ENCODE results near the gene RANBP3L.

RANBP3L gene

DNA sequence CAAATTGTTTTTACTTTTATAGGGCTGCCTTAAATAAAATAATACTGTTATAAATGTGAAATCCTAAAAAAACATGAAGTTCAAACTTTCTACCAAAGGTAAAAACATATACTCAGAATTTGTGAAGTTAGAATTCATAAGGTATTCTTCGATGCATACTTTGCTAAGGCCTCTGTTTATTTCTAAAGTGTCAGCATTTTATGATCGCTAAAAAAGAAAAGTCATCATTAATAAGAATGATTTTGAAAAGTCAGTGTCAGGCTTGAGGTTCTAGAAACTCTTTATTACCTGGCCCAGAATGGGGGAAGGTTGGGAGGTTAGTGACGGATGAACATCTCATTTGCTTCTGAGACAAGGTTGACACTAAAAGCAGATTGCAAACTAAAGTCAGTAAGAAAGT, 33.8 kb downstream of the RANBP3L start:
- TF ChIP-seq, protein P1, sequence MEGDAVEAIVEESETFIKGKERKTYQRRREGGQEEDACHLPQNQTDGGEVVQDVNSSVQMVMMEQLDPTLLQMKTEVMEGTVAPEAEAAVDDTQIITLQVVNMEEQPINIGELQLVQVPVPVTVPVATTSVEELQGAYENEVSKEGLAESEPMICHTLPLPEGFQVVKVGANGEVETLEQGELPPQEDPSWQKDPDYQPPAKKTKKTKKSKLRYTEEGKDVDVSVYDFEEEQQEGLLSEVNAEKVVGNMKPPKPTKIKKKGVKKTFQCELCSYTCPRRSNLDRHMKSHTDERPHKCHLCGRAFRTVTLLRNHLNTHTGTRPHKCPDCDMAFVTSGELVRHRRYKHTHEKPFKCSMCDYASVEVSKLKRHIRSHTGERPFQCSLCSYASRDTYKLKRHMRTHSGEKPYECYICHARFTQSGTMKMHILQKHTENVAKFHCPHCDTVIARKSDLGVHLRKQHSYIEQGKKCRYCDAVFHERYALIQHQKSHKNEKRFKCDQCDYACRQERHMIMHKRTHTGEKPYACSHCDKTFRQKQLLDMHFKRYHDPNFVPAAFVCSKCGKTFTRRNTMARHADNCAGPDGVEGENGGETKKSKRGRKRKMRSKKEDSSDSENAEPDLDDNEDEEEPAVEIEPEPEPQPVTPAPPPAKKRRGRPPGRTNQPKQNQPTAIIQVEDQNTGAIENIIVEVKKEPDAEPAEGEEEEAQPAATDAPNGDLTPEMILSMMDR (IDR thresholded peaks at IDR 0.05), result no peak

DNA sequence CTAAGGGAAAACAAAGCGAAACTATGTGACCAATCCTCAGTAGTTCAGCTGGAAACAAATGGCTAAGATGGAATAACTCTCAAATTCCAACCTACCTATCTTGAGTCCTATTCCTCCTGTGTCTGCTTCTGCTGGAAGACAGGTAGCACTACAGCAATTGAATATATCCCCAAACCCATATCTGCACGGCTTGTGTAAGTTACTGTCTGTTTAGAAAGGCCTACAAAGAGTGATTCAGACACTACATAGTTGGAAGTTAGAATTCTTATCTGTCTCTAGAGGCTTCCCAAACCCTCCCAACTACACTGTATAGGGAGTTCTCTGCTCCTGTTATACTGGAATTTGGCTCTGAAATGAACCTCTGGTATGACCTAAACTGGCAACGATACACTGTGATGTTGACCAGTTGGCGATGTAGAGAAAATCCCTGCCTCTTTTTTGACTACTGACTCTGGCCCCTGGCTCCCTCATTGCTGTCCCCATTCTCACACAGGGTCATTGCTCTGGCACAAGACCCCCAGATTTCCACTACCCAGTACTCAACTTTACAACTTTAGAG, 37.4 kb downstream of the RANBP3L start:
- TF ChIP-seq, protein P1 (IDR thresholded peaks at IDR 0.05), result no peak

DNA sequence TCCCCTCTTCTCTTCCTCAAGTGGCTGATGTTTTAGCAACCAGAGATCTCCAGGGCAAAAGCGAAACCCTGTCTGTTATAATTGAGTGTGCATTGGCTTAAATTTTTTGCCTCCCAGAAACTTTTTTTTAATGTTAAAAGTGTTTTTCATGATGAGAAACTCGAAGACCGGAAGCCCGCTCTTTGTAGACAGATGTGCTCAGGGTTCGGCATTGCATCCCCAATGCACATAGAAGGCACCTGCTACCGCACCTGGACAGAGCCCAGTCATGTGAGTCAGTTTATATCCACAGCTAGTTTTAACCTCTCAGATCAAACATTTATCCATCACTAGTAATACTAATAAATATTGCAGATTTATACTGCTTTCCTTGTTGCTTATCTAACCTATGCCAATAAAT, 40.5 kb downstream of the RANBP3L start:
- TF ChIP-seq, protein P1 (IDR thresholded peaks at IDR 0.05), result no peak

DNA sequence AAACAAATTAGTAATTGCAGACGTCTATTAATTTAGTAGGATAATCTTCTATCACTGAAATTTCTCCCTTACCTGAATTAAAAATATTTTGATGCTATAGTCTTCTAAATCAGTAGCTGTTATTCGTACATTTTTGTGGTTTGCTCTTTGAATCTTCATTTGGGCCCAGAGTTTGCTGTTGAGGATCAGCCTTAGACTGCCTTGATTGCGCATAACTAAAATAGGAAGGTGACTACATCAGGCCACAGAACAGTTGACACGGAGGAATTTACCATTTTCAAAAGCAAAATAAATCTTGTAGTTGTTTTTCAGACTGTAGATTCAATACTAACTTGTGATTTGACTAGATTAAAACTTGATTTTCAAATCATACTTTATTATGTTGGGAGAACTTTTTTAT, 48.1 kb downstream of the RANBP3L start:
- TF ChIP-seq, protein P1 (IDR thresholded peaks at IDR 0.05), result no peak

DNA sequence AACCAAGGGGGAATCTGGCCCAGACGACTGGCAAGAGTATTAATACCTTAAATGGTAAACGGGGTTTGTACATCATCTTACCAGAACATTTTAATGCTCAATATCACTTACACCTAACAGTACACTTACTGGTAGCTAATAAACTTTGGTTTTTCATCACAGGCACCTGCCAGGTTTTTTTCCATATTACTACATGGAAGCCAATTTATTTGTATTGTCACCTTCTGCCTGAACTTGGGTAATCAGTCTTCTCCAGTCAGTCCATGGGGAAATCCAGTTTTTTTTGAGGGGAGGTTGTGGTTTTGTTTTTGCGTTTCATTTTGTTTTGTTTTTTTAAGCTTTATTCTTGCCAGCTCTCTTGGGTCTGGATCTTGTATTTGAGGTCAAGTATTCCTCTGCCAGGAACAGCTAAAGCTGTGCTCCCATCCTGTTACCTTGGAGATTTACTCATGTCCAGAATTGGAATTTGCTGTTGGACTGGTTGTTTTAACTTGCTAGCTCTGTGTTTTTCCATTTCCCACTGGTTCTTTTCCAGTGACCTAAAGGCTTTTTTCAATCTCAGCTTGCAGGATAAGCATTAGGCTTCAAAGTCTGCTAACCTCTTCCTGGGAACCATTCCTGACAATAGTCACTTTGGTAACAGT, 48.9 kb downstream of the RANBP3L start:
- TF ChIP-seq, protein P1 (IDR thresholded peaks at IDR 0.05), result no peak

DNA sequence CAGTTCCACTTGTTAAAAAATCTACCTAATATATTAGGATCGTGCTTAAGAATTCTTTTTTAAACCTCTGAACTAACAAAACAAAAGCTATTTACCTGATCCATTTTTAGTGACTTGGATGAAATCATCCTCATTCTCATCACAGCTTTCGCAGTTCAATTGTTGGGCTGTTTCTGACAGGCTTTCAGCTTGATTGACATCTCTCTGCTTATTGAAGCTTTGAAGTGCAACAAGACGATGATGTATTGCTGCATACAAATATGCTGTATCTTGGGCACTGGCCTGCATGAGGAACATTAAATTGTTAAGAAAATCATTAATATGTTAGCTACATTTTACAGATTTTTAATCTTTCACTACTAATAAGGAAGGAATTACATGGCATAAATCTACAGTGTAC, 50.5 kb downstream of the RANBP3L start:
- TF ChIP-seq, protein P1 (IDR thresholded peaks at IDR 0.05), result no peak

DNA sequence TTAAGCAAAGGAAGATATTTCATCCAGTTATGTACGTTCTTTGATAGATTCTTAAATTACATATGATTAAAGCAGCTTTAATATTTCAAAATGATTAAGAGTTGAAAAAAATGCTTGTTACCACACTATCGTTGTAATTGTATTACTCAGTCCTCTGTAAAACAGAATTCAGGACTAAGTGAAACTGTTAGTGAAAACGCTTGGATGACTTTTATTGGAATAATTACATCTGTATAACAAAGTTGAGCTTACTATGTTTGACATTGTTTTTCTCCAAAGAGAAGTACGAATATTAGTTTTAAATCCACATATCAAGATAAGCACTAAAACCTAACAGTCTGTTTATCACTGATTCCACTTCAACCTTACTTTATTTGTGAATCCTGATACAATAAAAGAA, 51.3 kb downstream of the RANBP3L start:
- TF ChIP-seq, protein P1 (IDR thresholded peaks at IDR 0.05), result no peak

All from LNCAP (cell line).